A673 (cell line): ENCODE data around the gene MAVS.

ENCODE experiments used
- CTCF ChIP-seq: fragments of 300-800, 200-600 bp; sonication (generic); conservative IDR thresholded peaks from 2 replicates; pipeline ENCODE4 v1.5.1; 2017; ENCODE audit warnings: low read depth, mild to moderate bottlenecking, antibody characterized with exemption, low read length, moderate library complexity, mixed read lengths
- EZH2 ChIP-seq: fragments of 200-600 bp; sonication (generic); IDR thresholded peaks from 2 replicates; pipeline ENCODE4 v1.6.1; 2017; ENCODE audit warnings: borderline replicate concordance, low read depth, mild to moderate bottlenecking, mixed read lengths, antibody characterized with exemption, low read length; ENCODE audit not compliant: poor library complexity, severe bottlenecking

- TF ChIP-seq CTCF (no peak), EZH2 (no peak)
Measured at GRCh38 chr20:3871550-3872265, 25.1 kb downstream of the MAVS start.
